Stomach (tissue), 4 donors: Measurements from ENCODE around the gene KHNYN.

Experiments
- EP300 ChIP-seq: sonication (generic); formaldehyde crosslinking; IDR thresholded peaks from one replicate; pipeline ENCODE4 v1.6.1; 2017; ENCODE audit warnings: antibody characterized with exemption
- POLR2A ChIP-seq, 4 donors: fragments of 450-650 bp; IDR thresholded peaks; one replicate each; pipeline ENCODE4 v1.6.1; 2016; ENCODE audit warnings: antibody characterized with exemption in 4 of 4, control low read depth in 2 of 4, mild to moderate bottlenecking in 1 of 4, moderate library complexity in 1 of 4
- POLR2AphosphoS5 ChIP-seq, 3 donors: sonication (generic); formaldehyde crosslinking; IDR thresholded peaks; one replicate each; pipeline ENCODE4 v1.6.1; 2016; ENCODE audit warnings: antibody characterized with exemption in 3 of 3
- TF ChIP-seq, protein P1 (sequence below), 7 experiments: fragments of 450-650 bp in 4 of 7; fragments of 200-600 bp in 3 of 7; sonication (generic) in 3 of 7; IDR thresholded peaks; one replicate each; pipeline ENCODE4 v1.5.1; 2016 to 2019; ENCODE audit warnings: antibody characterized with exemption in 7 of 7, control low read depth in 2 of 7, mild to moderate bottlenecking in 1 of 7

- TF ChIP-seq, protein P1, sequence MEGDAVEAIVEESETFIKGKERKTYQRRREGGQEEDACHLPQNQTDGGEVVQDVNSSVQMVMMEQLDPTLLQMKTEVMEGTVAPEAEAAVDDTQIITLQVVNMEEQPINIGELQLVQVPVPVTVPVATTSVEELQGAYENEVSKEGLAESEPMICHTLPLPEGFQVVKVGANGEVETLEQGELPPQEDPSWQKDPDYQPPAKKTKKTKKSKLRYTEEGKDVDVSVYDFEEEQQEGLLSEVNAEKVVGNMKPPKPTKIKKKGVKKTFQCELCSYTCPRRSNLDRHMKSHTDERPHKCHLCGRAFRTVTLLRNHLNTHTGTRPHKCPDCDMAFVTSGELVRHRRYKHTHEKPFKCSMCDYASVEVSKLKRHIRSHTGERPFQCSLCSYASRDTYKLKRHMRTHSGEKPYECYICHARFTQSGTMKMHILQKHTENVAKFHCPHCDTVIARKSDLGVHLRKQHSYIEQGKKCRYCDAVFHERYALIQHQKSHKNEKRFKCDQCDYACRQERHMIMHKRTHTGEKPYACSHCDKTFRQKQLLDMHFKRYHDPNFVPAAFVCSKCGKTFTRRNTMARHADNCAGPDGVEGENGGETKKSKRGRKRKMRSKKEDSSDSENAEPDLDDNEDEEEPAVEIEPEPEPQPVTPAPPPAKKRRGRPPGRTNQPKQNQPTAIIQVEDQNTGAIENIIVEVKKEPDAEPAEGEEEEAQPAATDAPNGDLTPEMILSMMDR (IDR thresholded peaks at IDR 0.05), result peak in 5 of 7 experiments; percentile 68 to 79 (median 69)
- TF ChIP-seq EP300 (no peak), POLR2A (IDR thresholded peaks at IDR 0.05) (no peak), POLR2AphosphoS5 (IDR thresholded peaks at IDR 0.05) (peak in 1 of 3 donors; percentile 21)
Measured at GRCh38 chr14:24411443-24412389, 18.0 kb upstream of the KHNYN start.
